ENCODE measurements around the gene ZCCHC24. TPM values are rescaled to one million over a fixed set of nuclear protein-coding genes. Genes with fewer than 3 reads are reported as not detected.

Gene ZCCHC24
- total RNA-seq, result 10 to 100 TPM; 37.6 to 75.7 (median 48.7) TPM

- TF ChIP-seq CTCF (IDR thresholded peaks at IDR 0.05; ENCODE audit: low read depth), result no peak
Observed at GRCh38 chr10:79445161-79445976, at the start of gene ZCCHC24. Gene ZCCHC24 (minus strand): TSS chr10:79445624. CDS start chr10:79445440, 184 bp downstream.

GRCh38 chr10:79493806-79494205 lies 48.4 kb upstream of the ZCCHC24 start:
- no peak for TF ChIP-seq CTCF (IDR thresholded peaks at IDR 0.05; ENCODE audit: low read depth)

- no peak for TF ChIP-seq CTCF (IDR thresholded peaks at IDR 0.05; ENCODE audit: low read depth)
Observed at GRCh38 chr10:79492839-79493238, 47.4 kb upstream of the ZCCHC24 start.

- no peak for TF ChIP-seq CTCF (IDR thresholded peaks at IDR 0.05; ENCODE audit: low read depth)
Observed at GRCh38 chr10:79492256-79492655, 46.8 kb upstream of the ZCCHC24 start.

GRCh38 chr10:79491143-79491835 lies 45.9 kb upstream of the ZCCHC24 start:
- TF ChIP-seq CTCF (IDR thresholded peaks at IDR 0.05; ENCODE audit: low read depth), result no peak

- no peak for TF ChIP-seq CTCF (IDR thresholded peaks at IDR 0.05; ENCODE audit: low read depth)
Observed at GRCh38 chr10:79490400-79491142, 45.1 kb upstream of the ZCCHC24 start.

GRCh38 chr10:79488870-79489269 lies 43.4 kb upstream of the ZCCHC24 start:
- no peak for TF ChIP-seq CTCF (IDR thresholded peaks at IDR 0.05; ENCODE audit: low read depth)
